Spleen (tissue), 11 donors: ENCODE measurements around the gene DSCAML1. TPM values are rescaled to one million over a fixed set of nuclear protein-coding genes. Genes with fewer than 3 reads are reported as not detected.
A peak's percentile ranks its signal among the peaks of the same experiment; 100 is the strongest.

ENCODE experiments used
- DNase-seq: peaks from one replicate; pipeline ENCODE4 v3.0.0-alpha.2; 2020
- H3K27ac ChIP-seq, 8 donors: fragments of 200-600 bp; sonication (generic) in 7 of 8; 1 replicate in 4 of 8; 2 replicates in 4 of 8; pipeline versions ENCODE4 v1.5.0 to v1.8.0; 2016 to 2021; ENCODE audit warnings: inconsistent platforms in 4 of 8, mild to moderate bottlenecking in 4 of 8, moderate library complexity in 1 of 8
- H3K27me3 ChIP-seq, 7 donors: fragments of 200-600 bp; sonication (generic) in 6 of 7; replicated peaks in 1 of 7; 1 replicate in 4 of 7; 2 replicates in 3 of 7; pipeline versions ENCODE4 v1.5.0 to v1.8.0; 2016 to 2021; ENCODE audit warnings: inconsistent platforms in 3 of 7, mild to moderate bottlenecking in 1 of 7
- H3K36me3 ChIP-seq, 6 donors: fragments of 200-600 bp; sonication (generic) in 5 of 6; 1 replicate in 4 of 6; 2 replicates in 2 of 6; pipeline versions ENCODE4 v1.5.0 to v1.8.0; 2016 to 2021; ENCODE audit warnings: inconsistent platforms in 2 of 6
- H3K4me1 ChIP-seq, 6 donors: fragments of 200-600 bp; sonication (generic) in 5 of 6; 1 replicate in 3 of 6; 2 replicates in 3 of 6; pipeline versions ENCODE4 v1.5.0 to v1.8.0; 2016 to 2021; ENCODE audit warnings: inconsistent platforms in 3 of 6
- H3K4me3 ChIP-seq, 8 donors: fragments of 200-600 bp; sonication (generic) in 7 of 8; 1 replicate in 4 of 8; 2 replicates in 4 of 8; pipeline versions ENCODE4 v1.5.0 to v1.8.0; 2016 to 2021; ENCODE audit warnings: inconsistent platforms in 4 of 8, mild to moderate bottlenecking in 4 of 8, moderate library complexity in 2 of 8
- H3K9me3 ChIP-seq, 8 donors: fragments of 200-600 bp; sonication (generic) in 7 of 8; 1 replicate in 4 of 8; 2 replicates in 4 of 8; pipeline versions ENCODE4 v1.5.0 to v1.8.0; 2016 to 2021; ENCODE audit warnings: inconsistent platforms in 4 of 8
- POLR2A ChIP-seq, 3 donors: fragments of 450-650 bp; IDR thresholded peaks; one replicate each; pipeline ENCODE4 v1.5.1; 2017; ENCODE audit warnings: antibody characterized with exemption in 3 of 3, mild to moderate bottlenecking in 1 of 3
- POLR2AphosphoS5 ChIP-seq, 3 donors: sonication (generic); formaldehyde crosslinking; IDR thresholded peaks; one replicate each; pipeline ENCODE4 v1.5.1; 2017; ENCODE audit warnings: antibody characterized with exemption in 3 of 3
- WGBS, 5 donors: extraction: QIAGEN DNeasy Blood & Tissue Kit in 3 of 5; methylation state at CpG; one replicate each; pipeline versions ENCODE4 v1.1.5 to v1.1.7; 2013 to 2018; 5-methylcytosine and 5-hydroxymethylcytosine counted together
- intact Hi-C: fragments of 100-400 bp; cut with DNase I; formaldehyde crosslinking; loops from one replicate; pipeline ENCODE4 v1.15.0; 2023; ENCODE audit warnings: low total_unique reads
- polyA plus RNA-seq, 3 donors: library from polyadenylated mRNA; stranded (reverse); fragments of 200-250 nt; gene quantifications; one replicate each; pipeline ENCODE4 v1.2.1, GENCODE V29; 2013
- total RNA-seq, 7 donors: library from RNA; depleted of rRNA in 3 of 7; stranded (reverse); fragments of >200 nt in 3 of 7; fragmentation: NEBNext Ultra II Directional in 4 of 7; extraction: Animal tissue kit (Norgen Biotek cat#: 25700) in 4 of 7; gene quantifications; one replicate each; pipeline versions ENCODE4 v1.1.0 to v1.2.1, GENCODE V29; 2016 to 2021
- TF ChIP-seq, protein P1 (sequence below), 11 experiments: fragments of 200-600 bp in 7 of 11; fragments of 450-650 bp in 4 of 11; sonication (generic) in 4 of 11; IDR thresholded peaks in 8 of 11; conservative IDR thresholded peaks in 3 of 11; 1 replicate in 7 of 11; 2 replicates in 4 of 11; pipeline versions ENCODE4 v1.4.0 to v1.8.0; 2016 to 2021; ENCODE audit warnings: antibody characterized with exemption in 11 of 11, inconsistent platforms in 4 of 11, mild to moderate bottlenecking in 1 of 11
- donor health status: healthy with polysubstance abuse.
- donor health status: DM: no; HTN: no; CAD: no; lungs with moderate emphysema.
- donor health status: DM: no; HTN: no; CAD: no.
- donor health status: Bipolar disorder and iron deficiency.
- donor health status: healthy.
- donor health status: DM: no; HTN: no; CAD: no.
- donor health status: DM: yes; HTN: yes; CAD: no.

Gene DSCAML1
- total and polyA plus RNA-seq, 10 donors = 0.07 to 10.7 (median 2.3) TPM

DNA sequence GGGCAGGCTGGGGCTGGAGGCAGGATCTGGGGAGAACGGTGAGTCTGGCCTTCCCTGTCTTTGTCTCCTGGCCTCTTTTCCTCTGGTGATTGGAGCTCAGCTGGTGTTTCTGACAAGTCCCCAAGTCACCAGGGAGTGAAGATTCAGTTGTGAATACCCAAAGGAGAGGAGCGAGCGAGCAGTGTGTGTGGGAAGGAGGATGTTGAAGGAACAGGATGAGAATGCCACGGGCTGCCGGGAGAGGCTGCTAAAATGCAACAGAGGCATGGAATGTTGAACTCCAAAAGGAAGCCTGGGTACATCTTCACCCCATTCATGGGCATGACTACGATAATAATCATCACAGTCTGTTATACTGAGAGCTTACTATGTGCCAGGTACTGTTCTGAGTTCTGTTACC is 306.1 kb downstream of the DSCAML1 start:
- H3K27ac ChIP-seq = no peak overlapping the region
- 64 to 90% (median 74%) methylated on average over 6 of the region's 6 CpGs for WGBS, 5 donors
- no peak for DNase-seq
- TF ChIP-seq, protein P1, sequence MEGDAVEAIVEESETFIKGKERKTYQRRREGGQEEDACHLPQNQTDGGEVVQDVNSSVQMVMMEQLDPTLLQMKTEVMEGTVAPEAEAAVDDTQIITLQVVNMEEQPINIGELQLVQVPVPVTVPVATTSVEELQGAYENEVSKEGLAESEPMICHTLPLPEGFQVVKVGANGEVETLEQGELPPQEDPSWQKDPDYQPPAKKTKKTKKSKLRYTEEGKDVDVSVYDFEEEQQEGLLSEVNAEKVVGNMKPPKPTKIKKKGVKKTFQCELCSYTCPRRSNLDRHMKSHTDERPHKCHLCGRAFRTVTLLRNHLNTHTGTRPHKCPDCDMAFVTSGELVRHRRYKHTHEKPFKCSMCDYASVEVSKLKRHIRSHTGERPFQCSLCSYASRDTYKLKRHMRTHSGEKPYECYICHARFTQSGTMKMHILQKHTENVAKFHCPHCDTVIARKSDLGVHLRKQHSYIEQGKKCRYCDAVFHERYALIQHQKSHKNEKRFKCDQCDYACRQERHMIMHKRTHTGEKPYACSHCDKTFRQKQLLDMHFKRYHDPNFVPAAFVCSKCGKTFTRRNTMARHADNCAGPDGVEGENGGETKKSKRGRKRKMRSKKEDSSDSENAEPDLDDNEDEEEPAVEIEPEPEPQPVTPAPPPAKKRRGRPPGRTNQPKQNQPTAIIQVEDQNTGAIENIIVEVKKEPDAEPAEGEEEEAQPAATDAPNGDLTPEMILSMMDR (IDR thresholded peaks at IDR 0.05 in 8 of 11, conservative IDR thresholded peaks at IDR 0.05 in 3 of 11) = no peak
- no peak for TF ChIP-seq POLR2AphosphoS5 (IDR thresholded peaks at IDR 0.05)
- no peak for TF ChIP-seq POLR2A (IDR thresholded peaks at IDR 0.05)
- H3K4me1 ChIP-seq = peaks cover 0 to 10% (median 0%) of the 10 kb centered on the region in 6 donors
- H3K36me3 ChIP-seq = no peaks in the 10 kb centered on the region
- peaks cover 0 to 35% (median 0%) of the 10 kb centered on the region in 7 donors for H3K27me3 ChIP-seq
- intact Hi-C loops = no loop called here
- H3K4me3 ChIP-seq = no peak overlapping the region
- H3K9me3 ChIP-seq = no peaks in the 10 kb centered on the region

DNA sequence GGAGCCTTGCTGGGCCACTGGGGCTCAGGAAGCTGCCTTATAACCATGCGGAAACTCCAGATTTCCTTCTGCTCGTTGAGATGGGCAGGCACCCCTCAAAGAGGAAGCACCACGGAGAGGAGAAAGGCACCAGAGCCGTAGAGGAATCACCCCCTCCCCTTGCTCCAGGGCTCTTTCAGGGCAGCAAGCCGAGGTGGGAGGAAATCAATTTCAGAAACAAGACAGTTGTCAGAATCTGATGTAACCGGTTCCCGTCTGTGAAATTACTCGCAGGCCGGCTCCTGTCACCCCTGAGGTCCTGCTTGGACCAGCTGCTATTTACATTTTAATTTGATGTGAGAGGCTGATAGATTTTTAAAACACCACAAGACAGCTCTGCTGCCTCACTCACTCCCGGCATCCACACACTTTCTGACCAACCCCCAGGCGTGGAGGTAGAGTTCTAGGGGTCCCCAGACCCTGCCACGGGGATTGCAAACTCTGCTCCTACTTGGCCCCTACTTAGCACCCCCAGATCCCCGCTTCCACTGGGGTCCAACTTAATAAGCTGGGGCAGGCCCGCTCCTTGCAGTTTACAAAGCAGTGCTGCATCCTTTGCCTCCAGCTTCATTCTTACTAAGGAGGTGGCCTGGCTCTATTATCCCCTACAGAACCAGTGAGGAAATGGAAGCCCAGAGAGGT is 306.9 kb downstream of the DSCAML1 start:
- 18 to 34% (median 23%) methylated on average over 14 of the region's 14 CpGs for WGBS, 5 donors
- H3K27ac ChIP-seq = no peak overlapping the region
- DNase-seq = peak; percentile 58

DNA sequence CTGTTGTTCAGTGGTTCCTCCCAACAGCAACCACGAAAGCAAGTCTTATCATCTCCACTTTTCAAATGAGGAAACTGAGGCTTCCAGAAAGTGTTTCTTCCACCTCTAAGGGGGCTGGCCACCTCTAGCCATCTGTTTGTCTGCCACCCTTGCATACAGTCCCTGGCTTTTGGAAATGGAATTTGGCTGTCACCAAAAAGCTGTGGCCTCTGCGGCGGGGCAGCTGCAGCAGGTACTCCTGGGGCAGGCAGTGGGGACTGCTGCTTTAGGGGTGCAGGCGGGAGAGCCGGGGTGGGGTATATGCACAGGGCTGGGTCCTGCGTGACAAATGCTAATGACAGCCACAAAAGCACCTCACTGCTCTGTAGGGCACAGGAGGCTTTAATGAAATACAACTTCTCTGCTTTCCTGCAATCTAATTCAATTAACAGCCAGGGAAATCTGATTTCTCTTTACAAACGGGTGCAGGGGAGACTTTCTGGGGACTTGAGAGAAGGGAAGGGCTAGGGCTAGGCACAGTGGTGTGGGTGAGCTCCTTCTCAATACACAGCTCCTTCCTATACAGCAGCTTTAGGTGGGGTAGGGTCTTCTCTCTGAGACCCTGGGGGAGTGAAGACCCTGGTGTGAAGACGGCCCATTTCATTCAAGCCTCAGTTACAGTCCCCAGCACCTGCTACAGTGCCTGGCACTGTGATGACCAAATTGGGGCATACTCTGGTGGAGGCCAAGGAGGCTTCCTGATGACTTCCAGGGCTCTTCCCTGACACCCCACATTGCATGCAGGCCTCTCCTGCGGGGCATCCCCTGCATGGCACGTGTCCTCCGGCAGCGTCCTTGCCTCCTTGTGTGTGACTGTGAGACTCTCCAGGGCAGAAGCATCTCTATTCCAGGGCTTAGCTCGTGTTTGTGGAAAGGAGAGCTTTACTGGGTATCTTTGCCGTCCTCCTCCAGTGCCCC is 307.7 kb downstream of the DSCAML1 start:
- no peak overlapping the region for H3K27ac ChIP-seq
- peak; percentile 48 for DNase-seq
- WGBS, 5 donors = 60 to 70% (median 67%) methylated on average over 13 to 14 of the region's 14 CpGs

More for the DNA sequence above, 306.9 kb downstream of the DSCAML1 start:
- intact Hi-C loops = no loop called here
- no peaks in the 10 kb centered on the region for H3K9me3 ChIP-seq
- TF ChIP-seq, protein P1 (IDR thresholded peaks at IDR 0.05 in 8 of 11, conservative IDR thresholded peaks at IDR 0.05 in 3 of 11) = no peak
- TF ChIP-seq POLR2AphosphoS5 (IDR thresholded peaks at IDR 0.05) = no peak
- no peak for TF ChIP-seq POLR2A (IDR thresholded peaks at IDR 0.05)
- no peak overlapping the region for H3K4me3 ChIP-seq
- H3K36me3 ChIP-seq = no peaks in the 10 kb centered on the region
- H3K27me3 ChIP-seq = peaks cover 0 to 35% (median 0%) of the 10 kb centered on the region in 7 donors
- H3K4me1 ChIP-seq = peaks cover 0 to 10% (median 0%) of the 10 kb centered on the region in 6 donors

More for the DNA sequence above, 307.7 kb downstream of the DSCAML1 start:
- Histone ChIP-seq H3K9me3 (no peaks in the 10 kb centered on the region), H3K4me1 (peaks cover 0 to 10% (median 0%) of the 10 kb centered on the region in 6 donors), H3K27me3 (peaks cover 0 to 35% (median 0%) of the 10 kb centered on the region in 7 donors), H3K4me3 (no peak overlapping the region), H3K36me3 (no peaks in the 10 kb centered on the region)
- intact Hi-C loops = no loop called here
- TF ChIP-seq, protein P1 (IDR thresholded peaks at IDR 0.05 in 8 of 11, conservative IDR thresholded peaks at IDR 0.05 in 3 of 11) = no peak
- TF ChIP-seq POLR2A (IDR thresholded peaks at IDR 0.05) (no peak), POLR2AphosphoS5 (IDR thresholded peaks at IDR 0.05) (no peak)
